ENCODE data around the gene SMPD3.

The SMPD3 gene

GRCh38 chr16:68481636-68482035, 33.3 kb upstream of the SMPD3 start:
- no peaks in the 10 kb centered on the region for H3K4me1 Mint-ChIP-seq (ENCODE audit: low read depth in 2 of 2)
- H3K9me3 Mint-ChIP-seq = no peaks in the 10 kb centered on the region
- no peak overlapping the region for H3K27ac Mint-ChIP-seq
- no peak overlapping the region for H3K4me3 Mint-ChIP-seq
- DNase-seq (no peak), ATAC-seq (replicated peaks) (no peak)
- H3K27me3 Mint-ChIP-seq = peaks cover 0 to 1% of the 10 kb centered on the region in 2 donors
- H3K36me3 Mint-ChIP-seq (ENCODE audit: insufficient read depth) = no peaks in the 10 kb centered on the region

- H3K27me3 Mint-ChIP-seq = no peaks in the 10 kb centered on the region
- no peaks in the 10 kb centered on the region for H3K9me3 Mint-ChIP-seq
- DNase-seq (no peak), ATAC-seq (replicated peaks) (no peak)
- H3K27ac Mint-ChIP-seq = no peak overlapping the region
- H3K4me3 Mint-ChIP-seq = no peak overlapping the region
- H3K4me1 Mint-ChIP-seq (ENCODE audit: low read depth in 2 of 2) = no peaks in the 10 kb centered on the region
- H3K36me3 Mint-ChIP-seq (ENCODE audit: insufficient read depth) = no peaks in the 10 kb centered on the region
These were observed 32.0 kb upstream of the SMPD3 start for GRCh38 chr16:68480084-68480995.

- Mint-ChIP-seq H3K9me3 (no peaks in the 10 kb centered on the region), H3K27me3 (no peaks in the 10 kb centered on the region), H3K4me1 (ENCODE audit: low read depth in 2 of 2) (no peaks in the 10 kb centered on the region), H3K36me3 (ENCODE audit: insufficient read depth) (no peaks in the 10 kb centered on the region), H3K4me3 (no peak overlapping the region), H3K27ac (peak overlapping the region in 1 of 2 donors; percentile 23)
- ATAC-seq (replicated peaks) = no peak
- no peak for DNase-seq
These were observed 31.0 kb upstream of the SMPD3 start for GRCh38 chr16:68479271-68479670.

- Mint-ChIP-seq H3K4me1 (ENCODE audit: low read depth in 2 of 2) (no peaks in the 10 kb centered on the region), H3K36me3 (ENCODE audit: insufficient read depth) (no peaks in the 10 kb centered on the region), H3K4me3 (no peak overlapping the region), H3K27me3 (no peaks in the 10 kb centered on the region), H3K27ac (peak overlapping the region in 1 of 2 donors; percentile 23), H3K9me3 (no peaks in the 10 kb centered on the region)
- ATAC-seq (replicated peaks) (no peak), DNase-seq (no peak)
These were observed 30.4 kb upstream of the SMPD3 start for GRCh38 chr16:68478526-68479250.

- no peak overlapping the region for H3K4me3 Mint-ChIP-seq
- ATAC-seq (replicated peaks) (no peak), DNase-seq (no peak)
- no peaks in the 10 kb centered on the region for H3K27me3 Mint-ChIP-seq
- no peak overlapping the region for H3K27ac Mint-ChIP-seq
- H3K9me3 Mint-ChIP-seq = no peaks in the 10 kb centered on the region
- H3K4me1 Mint-ChIP-seq (ENCODE audit: low read depth in 2 of 2) = peaks cover 6 to 10% of the 10 kb centered on the region in 2 donors
- peaks cover 2% of the 10 kb centered on the region for H3K36me3 Mint-ChIP-seq (ENCODE audit: insufficient read depth)
These were observed 26.8 kb upstream of the SMPD3 start for GRCh38 chr16:68475071-68475470.

- Mint-ChIP-seq H3K4me1 (ENCODE audit: low read depth in 2 of 2) (peaks cover 17 to 20% of the 10 kb centered on the region in 2 donors), H3K27ac (no peak overlapping the region), H3K27me3 (no peaks in the 10 kb centered on the region), H3K4me3 (no peak overlapping the region), H3K36me3 (ENCODE audit: insufficient read depth) (peaks cover 4% of the 10 kb centered on the region), H3K9me3 (no peaks in the 10 kb centered on the region)
- no peak for DNase-seq
- ATAC-seq (replicated peaks) = no peak
These were observed 25.2 kb upstream of the SMPD3 start for GRCh38 chr16:68473358-68474070.

- DNase-seq (no peak), ATAC-seq (replicated peaks) (no peak)
- Mint-ChIP-seq H3K27ac (no peak overlapping the region), H3K36me3 (ENCODE audit: insufficient read depth) (peaks cover 4% of the 10 kb centered on the region), H3K4me1 (ENCODE audit: low read depth in 2 of 2) (peaks cover 22 to 26% of the 10 kb centered on the region in 2 donors), H3K27me3 (no peaks in the 10 kb centered on the region), H3K9me3 (no peaks in the 10 kb centered on the region), H3K4me3 (no peak overlapping the region)
These were observed 24.3 kb upstream of the SMPD3 start for GRCh38 chr16:68472581-68472980.

GRCh38 chr16:68470461-68471150, 22.3 kb upstream of the SMPD3 start:
- H3K27ac Mint-ChIP-seq = peak overlapping the region; percentile 86 to 90
- peaks cover 4% of the 10 kb centered on the region for H3K36me3 Mint-ChIP-seq (ENCODE audit: insufficient read depth)
- H3K27me3 Mint-ChIP-seq = no peaks in the 10 kb centered on the region
- no peaks in the 10 kb centered on the region for H3K9me3 Mint-ChIP-seq
- no peak for DNase-seq
- ATAC-seq (replicated peaks) = peak; percentile 71
- peaks cover 22 to 33% of the 10 kb centered on the region in 2 donors for H3K4me1 Mint-ChIP-seq (ENCODE audit: low read depth in 2 of 2)
- H3K4me3 Mint-ChIP-seq = peak overlapping the region; percentile 83

GRCh38 chr16:68469796-68470460, 21.6 kb upstream of the SMPD3 start:
- DNase-seq (no peak), ATAC-seq (replicated peaks) (peak; percentile 63)
- Mint-ChIP-seq H3K4me3 (peak overlapping the region; percentile 83), H3K36me3 (ENCODE audit: insufficient read depth) (peaks cover 4% of the 10 kb centered on the region), H3K9me3 (no peaks in the 10 kb centered on the region), H3K27me3 (no peaks in the 10 kb centered on the region), H3K27ac (peak overlapping the region; percentile 86 to 90), H3K4me1 (ENCODE audit: low read depth in 2 of 2) (peaks cover 22 to 33% of the 10 kb centered on the region in 2 donors)

- Mint-ChIP-seq H3K4me3 (no peak overlapping the region), H3K36me3 (ENCODE audit: insufficient read depth) (peaks cover 4% of the 10 kb centered on the region), H3K4me1 (ENCODE audit: low read depth in 2 of 2) (peaks cover 22 to 33% of the 10 kb centered on the region in 2 donors), H3K27ac (peak overlapping the region in 1 of 2 donors; percentile 36), H3K9me3 (no peaks in the 10 kb centered on the region), H3K27me3 (peaks cover 0 to 4% of the 10 kb centered on the region in 2 donors)
- DNase-seq = no peak
- ATAC-seq (replicated peaks) = no peak
These were observed 20.5 kb upstream of the SMPD3 start for GRCh38 chr16:68468842-68469241.

- Mint-ChIP-seq H3K4me3 (no peak overlapping the region), H3K27ac (no peak overlapping the region), H3K9me3 (no peaks in the 10 kb centered on the region), H3K36me3 (ENCODE audit: insufficient read depth) (peaks cover 4% of the 10 kb centered on the region), H3K4me1 (ENCODE audit: low read depth in 2 of 2) (peaks cover 22 to 30% of the 10 kb centered on the region in 2 donors), H3K27me3 (peaks cover 3 to 24% of the 10 kb centered on the region in 2 donors)
- DNase-seq (no peak), ATAC-seq (replicated peaks) (no peak)
These were observed 17.9 kb upstream of the SMPD3 start for GRCh38 chr16:68466174-68466573.

GRCh38 chr16:68463904-68464303, 15.6 kb upstream of the SMPD3 start:
- H3K4me3 Mint-ChIP-seq = no peak overlapping the region
- H3K27me3 Mint-ChIP-seq = peaks cover 21 to 46% of the 10 kb centered on the region in 2 donors
- peaks cover 6 to 17% of the 10 kb centered on the region in 2 donors for H3K4me1 Mint-ChIP-seq (ENCODE audit: low read depth in 2 of 2)
- no peaks in the 10 kb centered on the region for H3K36me3 Mint-ChIP-seq (ENCODE audit: insufficient read depth)
- H3K27ac Mint-ChIP-seq = no peak overlapping the region
- DNase-seq (no peak), ATAC-seq (replicated peaks) (no peak)
- H3K9me3 Mint-ChIP-seq = no peaks in the 10 kb centered on the region

All from effector memory CD8-positive, alpha-beta T cell (primary cell).